Measurements from ENCODE around the gene DNAJC11. TPM values are rescaled to one million over a fixed set of nuclear protein-coding genes. Genes with fewer than 3 reads are reported as not detected.
"Not testable (repeated sequence)": the region's sequence is repeated elsewhere in the genome, so short reads cannot be mapped to it uniquely, and the experiment has no call there.

The DNAJC11 gene
- total RNA-seq, 1 experiment from 2014 or later: 46.1 TPM

GRCh38 chr1:6601049-6601922 lies 100.3 kb downstream of the DNAJC11 start:
- DNase-seq (ENCODE audit: low read depth): peak; percentile 98

- no peak for DNase-seq (ENCODE audit: low read depth)
Measured at GRCh38 chr1:6600410-6601048, 101.1 kb downstream of the DNAJC11 start.

- not testable (repeated sequence) for DNase-seq (ENCODE audit: low read depth)
Measured at GRCh38 chr1:6599991-6600390, 101.6 kb downstream of the DNAJC11 start.

GRCh38 chr1:6599141-6599975 lies 102.3 kb downstream of the DNAJC11 start:
- DNase-seq (ENCODE audit: low read depth): no peak

- DNase-seq (ENCODE audit: low read depth): no peak
Measured at GRCh38 chr1:6597777-6598131, 103.9 kb downstream of the DNAJC11 start.

- no peak for DNase-seq (ENCODE audit: low read depth)
Measured at GRCh38 chr1:6596886-6597776, 104.5 kb downstream of the DNAJC11 start.

GRCh38 chr1:6596351-6596750 lies 105.3 kb downstream of the DNAJC11 start:
- no peak for DNase-seq (ENCODE audit: low read depth)

- no peak for DNase-seq (ENCODE audit: low read depth)
Measured at GRCh38 chr1:6594977-6595740, 106.5 kb downstream of the DNAJC11 start.

- no peak for DNase-seq (ENCODE audit: low read depth)
Measured at GRCh38 chr1:6593810-6594209, 107.8 kb downstream of the DNAJC11 start.

- no peak for DNase-seq (ENCODE audit: low read depth)
Measured at GRCh38 chr1:6592865-6593593, 108.6 kb downstream of the DNAJC11 start.

GRCh38 chr1:6592441-6592840 lies 109.2 kb downstream of the DNAJC11 start:
- no peak for DNase-seq (ENCODE audit: low read depth)

GRCh38 chr1:6591644-6592043 lies 110.0 kb downstream of the DNAJC11 start:
- no peak for DNase-seq (ENCODE audit: low read depth)

GRCh38 chr1:6591222-6591621 lies 110.4 kb downstream of the DNAJC11 start:
- no peak for DNase-seq (ENCODE audit: low read depth)

- DNase-seq (ENCODE audit: low read depth): no peak
Measured at GRCh38 chr1:6590046-6590445, 111.6 kb downstream of the DNAJC11 start.

GRCh38 chr1:6588893-6589520 lies 112.6 kb downstream of the DNAJC11 start:
- DNase-seq (ENCODE audit: low read depth): no peak

- DNase-seq (ENCODE audit: low read depth): no peak
Measured at GRCh38 chr1:6588128-6588892, 113.3 kb downstream of the DNAJC11 start.

- DNase-seq (ENCODE audit: low read depth): no peak
Measured at GRCh38 chr1:6587261-6588005, 114.2 kb downstream of the DNAJC11 start.

- DNase-seq (ENCODE audit: low read depth): no peak
Measured at GRCh38 chr1:6586404-6586816, 115.2 kb downstream of the DNAJC11 start.
